Activated CD8-positive, alpha-beta memory T cell treated with anti-CD3 and anti-CD28 coated beads, Interleukin-2, amount 10 ng/mL, durations not matched to agents 7 days and 5 days (primary cell): Measurements from ENCODE around the gene SEPTIN1. TPM values are rescaled to one million over a fixed set of nuclear protein-coding genes. Genes with fewer than 3 reads are reported as not detected.

ENCODE experiments used
- total RNA-seq, 2 experiments: library from RNA; stranded (reverse); gene quantifications; one replicate each; pipeline ENCODE4 v1.2.3, GENCODE V29; 2021

Gene SEPTIN1
- total RNA-seq, 2 experiments from 2014 or later = 259 to 278 TPM

Other genes starting within 250 kb of the SEPTIN1 start
- 1,000 to 10,000 TPM; 1,639 to 1,875 TPM for gene CORO1A, start 199.0 kb downstream of the SEPTIN1 start, total RNA-seq
- 100 to 1,000 TPM; 210 to 238 TPM for gene BOLA2B, start 188.9 kb downstream of the SEPTIN1 start, total RNA-seq
- gene SLX1A, start 188.7 kb downstream of the SEPTIN1 start, total RNA-seq = 100 to 1,000 TPM; 109 to 121 TPM
- gene SULT1A3, start 183.3 kb downstream of the SEPTIN1 start, total RNA-seq = 10 to 100 TPM; 23.4 to 29.6 TPM
- 10 to 100 TPM; 12.8 to 23.8 TPM for gene NPIPB13, start 134.1 kb downstream of the SEPTIN1 start, total RNA-seq
- gene CD2BP2, start 27.3 kb downstream of the SEPTIN1 start, total RNA-seq = 10 to 100 TPM; 70.0 to 94.9 TPM
- gene TBC1D10B, start 12.1 kb downstream of the SEPTIN1 start, total RNA-seq = 10 to 100 TPM; 84.1 to 87.3 TPM
- 1 to 10 TPM in 1 of 2 experiments, not detected in 1; 1.0 TPM for gene MYL11, start 7.8 kb downstream of the SEPTIN1 start, total RNA-seq
- gene ZNF48, start 12.9 kb upstream of the SEPTIN1 start, total RNA-seq = 10 to 100 TPM; 13.7 to 15.6 TPM
- gene ZNF771, start 25.0 kb upstream of the SEPTIN1 start, total RNA-seq = 1 to 10 TPM; 4.9 to 5.4 TPM
- 100 to 1,000 TPM in 1 of 2 experiments, 10 to 100 TPM in 1; 72.0 to 108 TPM for gene DCTPP1, start 47.5 kb upstream of the SEPTIN1 start, total RNA-seq
- gene SEPHS2, start 63.3 kb upstream of the SEPTIN1 start, total RNA-seq = 10 to 100 TPM; 63.3 to 92.9 TPM
- gene ITGAL, start 90.2 kb upstream of the SEPTIN1 start, total RNA-seq = 100 to 1,000 TPM; 566 to 685 TPM
- 10 to 100 TPM in 1 of 2 experiments, 1 to 10 TPM in 1; 6.2 to 10.3 TPM for gene ZNF768, start 144.0 kb upstream of the SEPTIN1 start, total RNA-seq
- gene ZNF747, start 152.3 kb upstream of the SEPTIN1 start, total RNA-seq = 10 to 100 TPM; 11.3 to 13.2 TPM
- 10 to 100 TPM; 14.0 to 15.6 TPM for gene ZNF764, start 175.8 kb upstream of the SEPTIN1 start, total RNA-seq
- gene ZNF688, start 189.2 kb upstream of the SEPTIN1 start, total RNA-seq = 10 to 100 TPM; 14.5 to 14.7 TPM
- gene ZNF785, start 203.1 kb upstream of the SEPTIN1 start, total RNA-seq = 10 to 100 TPM; 18.9 to 21.2 TPM
- 10 to 100 TPM; 12.2 to 15.3 TPM for gene ZNF689, start 227.8 kb upstream of the SEPTIN1 start, total RNA-seq